HepG2 (cell line): Measurements from ENCODE around the gene SRP14. TPM values are rescaled to one million over a fixed set of nuclear protein-coding genes. Genes with fewer than 3 reads are reported as not detected.

Source experiments
- CBX2 ChIP-seq, 2 experiments: fragments of 200-600 bp in 1 of 2; sonication (generic); formaldehyde crosslinking in 1 of 2; IDR thresholded peaks; 2 replicates each; pipeline versions ENCODE4 v1.7.0 to v1.8.1; 2018 to 2022; ENCODE audit warnings: low read depth in 2 of 2, low read length in 1 of 2, mild to moderate bottlenecking in 1 of 2, missing genetic modification reagents in 1 of 2
- LCORL ChIP-seq, 2 experiments: fragments of 450-650 bp in 1 of 2; sonication (generic) in 1 of 2; formaldehyde crosslinking in 1 of 2; IDR thresholded peaks; 2 replicates each; pipeline versions ENCODE4 v1.5.0 to v1.6.1; 2017 to 2020; ENCODE audit warnings: antibody characterized with exemption in 1 of 2, missing genetic modification reagents in 1 of 2
- MATR3 ChIP-seq: sonication (generic); formaldehyde crosslinking; IDR thresholded peaks from 2 replicates; pipeline ENCODE4 v1.4.0; 2020; ENCODE audit warnings: missing genetic modification reagents
- NCOR1 ChIP-seq: fragments of 200-600 bp; sonication (generic); IDR thresholded peaks from 2 replicates; pipeline ENCODE4 v1.7.0; 2017; ENCODE audit warnings: antibody characterized with exemption, low read length, borderline replicate concordance
- NR2F6 ChIP-seq, 2 experiments: IDR thresholded peaks; 2 replicates each; pipeline ENCODE4 v1.6.1; 2016; ENCODE audit warnings: antibody characterized with exemption in 1 of 2, mild to moderate bottlenecking in 1 of 2
- POLR2AphosphoS5 ChIP-seq: IDR thresholded peaks from 2 replicates; pipeline ENCODE4 v1.6.1; 2012; ENCODE audit warnings: low read depth, low read length
- SRSF9 ChIP-seq: fragments of 200-400 bp; formaldehyde crosslinking; IDR thresholded peaks from 2 replicates; pipeline ENCODE4 v1.6.1; 2018; ENCODE audit warnings: borderline replicate concordance, mild to moderate bottlenecking, low read depth, low read length; ENCODE audit not compliant: insufficient read depth, poor library complexity, severe bottlenecking
- SRY ChIP-seq: sonication (generic); formaldehyde crosslinking; IDR thresholded peaks from 2 replicates; pipeline ENCODE4 v1.8.0; 2022; ENCODE audit warnings: mild to moderate bottlenecking, missing genetic modification reagents
- SYNCRIP ChIP-seq: fragments of 200-400 bp; formaldehyde crosslinking; IDR thresholded peaks from 2 replicates; pipeline ENCODE4 v1.6.1; 2018; ENCODE audit warnings: mild to moderate bottlenecking, low read depth, low read length; ENCODE audit not compliant: insufficient read depth
- TOE1 ChIP-seq: sonication (generic); formaldehyde crosslinking; IDR thresholded peaks from 2 replicates; pipeline ENCODE4 v1.4.0; 2020; ENCODE audit warnings: mild to moderate bottlenecking, missing genetic modification reagents
- ZFP62 ChIP-seq: sonication (generic); formaldehyde crosslinking; IDR thresholded peaks from 2 replicates; pipeline ENCODE4 v1.4.0; 2020; ENCODE audit warnings: missing genetic modification reagents
- ZFY ChIP-seq: sonication (generic); formaldehyde crosslinking; IDR thresholded peaks from 2 replicates; pipeline ENCODE4 v1.4.0; 2020; ENCODE audit warnings: missing genetic modification reagents
- ZNF138 ChIP-seq: sonication (generic); formaldehyde crosslinking; IDR thresholded peaks from 2 replicates; pipeline ENCODE4 v1.5.0; 2020; ENCODE audit warnings: mild to moderate bottlenecking, low read depth, missing genetic modification reagents
- ZNF549 ChIP-seq: sonication (generic); formaldehyde crosslinking; IDR thresholded peaks from 2 replicates; pipeline ENCODE4 v1.5.0; 2020; ENCODE audit warnings: missing genetic modification reagents
- ZNF776 ChIP-seq: sonication (generic); formaldehyde crosslinking; IDR thresholded peaks from 2 replicates; pipeline ENCODE4 v1.4.0; 2020; ENCODE audit warnings: mild to moderate bottlenecking, missing genetic modification reagents
- polyA plus RNA-seq, 8 experiments: library from polyadenylated mRNA; depleted of rRNA in 3 of 8; stranded (reverse) in 7 of 8; unstranded in 1 of 8; fragments of >200 nt; fragmentation: Illumina TruSeq in 4 of 8; extraction: Trizol in 4 of 8; gene quantifications; 2 replicates each; pipeline versions ENCODE4 v1.2.1 to v1.2.3, GENCODE V29; 2011 to 2016; ENCODE audit warnings: low read depth in 4 of 8, missing spikeins in 1 of 8, mixed read lengths in 1 of 8; ENCODE audit not compliant: insufficient read depth in 1 of 8
- total RNA-seq, 5 experiments: library from RNA; depleted of rRNA; stranded (reverse); fragments of >200 nt; fragmentation: Illumina TruSeq; extraction: Trizol; gene quantifications; 2 replicates each; pipeline ENCODE4 v1.2.3, GENCODE V29; 2016; ENCODE audit warnings: low read depth in 1 of 5
- TF ChIP-seq, protein P1 (sequence below): sonication (generic); formaldehyde crosslinking; IDR thresholded peaks from 2 replicates; pipeline ENCODE4 v1.4.0; 2020; ENCODE audit warnings: missing genetic modification reagents
- TF ChIP-seq, protein P2 (sequence below): sonication (generic); formaldehyde crosslinking; IDR thresholded peaks from 2 replicates; pipeline ENCODE4 v1.5.0; 2020; ENCODE audit warnings: missing genetic modification reagents
- TF ChIP-seq, protein P3 (sequence below): sonication (generic); formaldehyde crosslinking; IDR thresholded peaks from 2 replicates; pipeline ENCODE4 v1.8.1; 2023; ENCODE audit warnings: mild to moderate bottlenecking, moderate library complexity, missing genetic modification reagents
- TF ChIP-seq, protein P4 (sequence below): sonication (generic); formaldehyde crosslinking; IDR thresholded peaks from one replicate; pipeline ENCODE4 v1.5.1; 2020; ENCODE audit warnings: mild to moderate bottlenecking, missing genetic modification reagents; ENCODE audit errors: not compliant biosample characterization

The SRP14 gene
- total and polyA plus RNA-seq, 2 of the 13 experiments (the other 11 are each of a cell fraction or from before 2014, with no cell fraction given), result 208 to 356 TPM

DNA sequence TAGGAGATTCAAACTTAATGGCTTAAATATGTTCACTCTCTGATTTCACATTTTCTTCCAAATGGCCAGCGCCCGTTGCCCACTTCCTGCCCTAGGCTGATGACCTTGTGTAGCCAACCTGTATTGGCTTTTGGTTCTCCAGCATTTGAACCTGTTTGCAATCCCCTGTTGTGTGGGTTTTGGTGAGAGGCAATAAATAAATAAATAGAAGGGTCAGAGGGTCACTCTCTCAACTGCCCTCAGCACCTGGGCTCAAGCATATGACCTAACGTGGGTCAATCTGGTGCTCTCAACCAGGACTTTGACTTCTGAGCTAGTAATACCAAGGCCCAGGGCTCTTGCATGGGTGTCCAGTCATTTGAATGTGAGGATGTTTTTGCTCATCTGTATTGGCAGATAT lies 1.8 kb upstream of the SRP14 start (continued):
- TF ChIP-seq LCORL (IDR thresholded peaks at IDR 0.05) (peak; percentile 7; the same call in 1 of the 2 replicates), LCORL (CRISPR knock-in tag; IDR thresholded peaks at IDR 0.05) (peak; percentile 72), SYNCRIP (no peak), ZFY (CRISPR knock-in tag) (0 out of 2 replicates have a peak, but pooled peaks have one; percentile 34), POLR2AphosphoS5 (peak; percentile 37), NCOR1 (peak; percentile 66; the same call in 1 of the 2 replicates), NR2F6 (IDR thresholded peaks at IDR 0.05) (peak; percentile 95), NR2F6 (CRISPR knock-in tag; IDR thresholded peaks at IDR 0.05) (peak; percentile 92), SRSF9 (no peak), ZFP62 (CRISPR knock-in tag) (no peak), CBX2 (IDR thresholded peaks at IDR 0.05; ENCODE audit: low read depth, low read length) (no peak), CBX2 (CRISPR knock-in tag; IDR thresholded peaks at IDR 0.05; ENCODE audit: low read depth) (no peak), ZNF776 (CRISPR knock-in tag) (no peak), MATR3 (no peak), SRY (CRISPR knock-in tag) (no peak), TOE1 (CRISPR knock-in tag) (no peak), ZNF138 (CRISPR knock-in tag) (no peak), ZNF549 (CRISPR knock-in tag) (no peak)
- TF ChIP-seq, protein P1, sequence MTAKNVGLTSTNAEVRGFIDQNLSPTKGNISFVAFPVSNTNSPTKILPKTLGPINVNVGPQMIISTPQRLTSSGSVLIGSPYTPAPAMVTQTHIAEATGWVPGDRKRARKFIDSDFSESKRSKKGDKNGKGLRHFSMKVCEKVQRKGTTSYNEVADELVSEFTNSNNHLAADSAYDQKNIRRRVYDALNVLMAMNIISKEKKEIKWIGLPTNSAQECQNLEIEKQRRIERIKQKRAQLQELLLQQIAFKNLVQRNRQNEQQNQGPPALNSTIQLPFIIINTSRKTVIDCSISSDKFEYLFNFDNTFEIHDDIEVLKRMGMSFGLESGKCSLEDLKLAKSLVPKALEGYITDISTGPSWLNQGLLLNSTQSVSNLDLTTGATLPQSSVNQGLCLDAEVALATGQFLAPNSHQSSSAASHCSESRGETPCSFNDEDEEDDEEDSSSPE (CRISPR knock-in tag), result no peak
- TF ChIP-seq, protein P2, sequence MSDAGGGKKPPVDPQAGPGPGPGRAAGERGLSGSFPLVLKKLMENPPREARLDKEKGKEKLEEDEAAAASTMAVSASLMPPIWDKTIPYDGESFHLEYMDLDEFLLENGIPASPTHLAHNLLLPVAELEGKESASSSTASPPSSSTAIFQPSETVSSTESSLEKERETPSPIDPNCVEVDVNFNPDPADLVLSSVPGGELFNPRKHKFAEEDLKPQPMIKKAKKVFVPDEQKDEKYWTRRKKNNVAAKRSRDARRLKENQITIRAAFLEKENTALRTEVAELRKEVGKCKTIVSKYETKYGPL (CRISPR knock-in tag), result no peak
- TF ChIP-seq, protein P3, sequence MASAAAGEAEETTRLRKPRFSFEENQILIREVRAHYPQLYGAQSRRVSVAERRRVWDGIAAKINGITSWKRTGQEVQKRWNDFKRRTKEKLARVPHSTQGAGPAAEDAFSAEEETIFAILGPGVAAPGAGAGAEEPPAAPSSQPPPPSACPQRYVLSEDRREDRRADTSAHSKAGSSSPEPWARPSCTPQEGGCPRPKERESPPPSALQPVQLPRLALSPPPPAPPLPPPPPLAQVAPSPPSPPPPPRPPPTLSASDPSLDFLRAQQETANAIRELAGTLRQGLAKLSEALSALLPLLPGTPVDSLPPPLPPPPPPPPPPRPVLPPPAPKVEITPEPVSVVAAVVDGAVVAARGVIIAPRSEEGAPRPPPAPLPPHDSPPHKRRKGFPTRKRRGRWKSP (CRISPR knock-in tag), result no peak
- TF ChIP-seq, protein P4, sequence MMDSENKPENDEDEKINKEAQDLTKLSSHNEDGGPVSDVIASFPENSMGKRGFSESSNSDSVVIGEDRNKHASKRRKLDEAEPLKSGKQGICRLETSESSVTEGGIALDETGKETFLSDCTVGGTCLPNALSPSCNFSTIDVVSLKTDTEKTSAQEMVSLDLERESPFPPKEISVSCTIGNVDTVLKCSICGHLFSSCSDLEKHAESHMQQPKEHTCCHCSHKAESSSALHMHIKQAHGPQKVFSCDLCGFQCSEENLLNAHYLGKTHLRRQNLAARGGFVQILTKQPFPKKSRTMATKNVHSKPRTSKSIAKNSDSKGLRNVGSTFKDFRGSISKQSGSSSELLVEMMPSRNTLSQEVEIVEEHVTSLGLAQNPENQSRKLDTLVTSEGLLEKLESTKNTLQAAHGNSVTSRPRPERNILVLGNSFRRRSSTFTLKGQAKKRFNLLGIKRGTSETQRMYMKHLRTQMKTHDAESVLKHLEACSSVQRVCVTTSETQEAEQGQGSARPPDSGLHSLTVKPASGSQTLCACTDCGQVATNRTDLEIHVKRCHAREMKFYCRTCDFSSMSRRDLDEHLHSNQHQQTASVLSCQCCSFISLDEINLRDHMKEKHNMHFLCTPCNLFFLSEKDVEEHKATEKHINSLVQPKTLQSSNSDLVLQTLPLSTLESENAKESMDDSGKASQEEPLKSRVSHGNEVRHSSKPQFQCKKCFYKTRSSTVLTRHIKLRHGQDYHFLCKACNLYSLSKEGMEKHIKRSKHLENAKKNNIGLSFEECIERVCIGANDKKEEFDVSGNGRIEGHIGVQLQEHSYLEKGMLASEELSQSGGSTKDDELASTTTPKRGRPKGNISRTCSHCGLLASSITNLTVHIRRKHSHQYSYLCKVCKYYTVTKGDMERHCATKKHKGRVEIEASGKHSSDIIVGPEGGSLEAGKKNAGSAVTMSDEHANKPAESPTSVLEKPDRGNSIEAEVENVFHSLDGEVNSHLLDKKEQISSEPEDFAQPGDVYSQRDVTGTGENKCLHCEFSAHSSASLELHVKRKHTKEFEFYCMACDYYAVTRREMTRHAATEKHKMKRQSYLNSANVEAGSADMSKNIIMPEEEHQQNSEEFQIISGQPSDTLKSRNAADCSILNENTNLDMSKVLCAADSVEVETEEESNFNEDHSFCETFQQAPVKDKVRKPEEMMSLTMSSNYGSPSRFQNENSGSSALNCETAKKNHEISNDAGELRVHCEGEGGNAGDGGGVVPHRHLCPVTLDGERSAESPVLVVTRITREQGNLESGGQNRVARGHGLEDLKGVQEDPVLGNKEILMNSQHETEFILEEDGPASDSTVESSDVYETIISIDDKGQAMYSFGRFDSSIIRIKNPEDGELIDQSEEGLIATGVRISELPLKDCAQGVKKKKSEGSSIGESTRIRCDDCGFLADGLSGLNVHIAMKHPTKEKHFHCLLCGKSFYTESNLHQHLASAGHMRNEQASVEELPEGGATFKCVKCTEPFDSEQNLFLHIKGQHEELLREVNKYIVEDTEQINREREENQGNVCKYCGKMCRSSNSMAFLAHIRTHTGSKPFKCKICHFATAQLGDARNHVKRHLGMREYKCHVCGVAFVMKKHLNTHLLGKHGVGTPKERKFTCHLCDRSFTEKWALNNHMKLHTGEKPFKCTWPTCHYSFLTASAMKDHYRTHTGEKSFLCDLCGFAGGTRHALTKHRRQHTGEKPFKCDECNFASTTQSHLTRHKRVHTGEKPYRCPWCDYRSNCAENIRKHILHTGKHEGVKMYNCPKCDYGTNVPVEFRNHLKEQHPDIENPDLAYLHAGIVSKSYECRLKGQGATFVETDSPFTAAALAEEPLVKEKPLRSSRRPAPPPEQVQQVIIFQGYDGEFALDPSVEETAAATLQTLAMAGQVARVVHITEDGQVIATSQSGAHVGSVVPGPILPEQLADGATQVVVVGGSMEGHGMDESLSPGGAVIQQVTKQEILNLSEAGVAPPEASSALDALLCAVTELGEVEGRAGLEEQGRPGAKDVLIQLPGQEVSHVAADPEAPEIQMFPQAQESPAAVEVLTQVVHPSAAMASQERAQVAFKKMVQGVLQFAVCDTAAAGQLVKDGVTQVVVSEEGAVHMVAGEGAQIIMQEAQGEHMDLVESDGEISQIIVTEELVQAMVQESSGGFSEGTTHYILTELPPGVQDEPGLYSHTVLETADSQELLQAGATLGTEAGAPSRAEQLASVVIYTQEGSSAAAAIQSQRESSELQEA, result no peak
